ENCODE data around the gene KLHL3. TPM values are rescaled to one million over a fixed set of nuclear protein-coding genes. Genes with fewer than 3 reads are reported as not detected.

KLHL3 gene
- total RNA-seq, 1 donor from 2014 or later, result 2.2 TPM

DNA sequence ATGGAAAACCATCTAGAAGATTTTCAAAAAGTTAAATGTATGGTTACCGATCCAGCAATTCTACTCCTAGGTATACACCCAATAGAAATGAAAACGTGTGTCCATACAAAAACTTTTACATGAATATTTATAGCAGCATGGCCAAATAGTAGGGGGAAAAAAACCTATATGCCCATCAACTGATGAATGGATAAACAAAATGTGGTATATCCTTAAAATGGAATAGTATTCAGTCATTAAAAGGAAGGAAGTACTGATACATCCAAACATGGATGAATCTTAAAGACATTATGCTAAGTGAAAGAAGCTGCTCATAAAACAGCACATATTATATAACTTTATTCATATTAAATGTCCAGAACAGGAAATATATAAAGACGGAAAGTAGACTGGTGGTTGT, 143.6 kb downstream of the KLHL3 start:
- no peak for DNase-seq
- Mint-ChIP-seq H3K4me3 (no peak overlapping the region), H3K36me3 (ENCODE audit: low read depth) (no peaks in the 10 kb centered on the region), H3K27ac (no peak overlapping the region), H3K4me1 (peaks cover 4% of the 10 kb centered on the region), H3K9me3 (no peaks in the 10 kb centered on the region), H3K27me3 (peaks cover 27% of the 10 kb centered on the region)
- intact Hi-C loops (cut with micrococcal nuclease), result no loop called here

DNA sequence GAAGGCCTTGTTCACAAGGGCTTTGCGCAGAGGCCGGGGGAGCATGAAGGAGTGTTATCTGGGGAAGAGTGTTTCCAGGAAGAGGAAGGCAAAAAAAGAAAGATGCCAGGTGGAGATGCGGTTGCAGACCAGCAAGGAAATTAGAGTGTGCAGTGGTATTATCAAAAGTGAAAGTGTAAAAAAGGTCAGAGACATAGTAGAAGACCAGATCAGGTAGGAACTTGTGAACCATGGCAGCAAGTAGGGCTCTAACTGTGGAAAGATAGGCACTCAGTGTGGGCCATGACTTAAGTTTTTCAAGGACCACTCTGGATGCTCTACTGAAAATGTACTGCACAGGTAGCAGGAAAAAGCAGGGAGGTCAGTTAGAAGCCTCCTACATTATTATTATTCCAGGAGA, 146.7 kb downstream of the KLHL3 start:
- Mint-ChIP-seq H3K9me3 (peaks cover 3% of the 10 kb centered on the region), H3K4me1 (peaks cover 4% of the 10 kb centered on the region), H3K27me3 (peaks cover 21% of the 10 kb centered on the region), H3K36me3 (ENCODE audit: low read depth) (no peaks in the 10 kb centered on the region), H3K27ac (no peak overlapping the region), H3K4me3 (no peak overlapping the region)
- no peak for DNase-seq
- intact Hi-C loops (cut with micrococcal nuclease), result no loop called here

DNA sequence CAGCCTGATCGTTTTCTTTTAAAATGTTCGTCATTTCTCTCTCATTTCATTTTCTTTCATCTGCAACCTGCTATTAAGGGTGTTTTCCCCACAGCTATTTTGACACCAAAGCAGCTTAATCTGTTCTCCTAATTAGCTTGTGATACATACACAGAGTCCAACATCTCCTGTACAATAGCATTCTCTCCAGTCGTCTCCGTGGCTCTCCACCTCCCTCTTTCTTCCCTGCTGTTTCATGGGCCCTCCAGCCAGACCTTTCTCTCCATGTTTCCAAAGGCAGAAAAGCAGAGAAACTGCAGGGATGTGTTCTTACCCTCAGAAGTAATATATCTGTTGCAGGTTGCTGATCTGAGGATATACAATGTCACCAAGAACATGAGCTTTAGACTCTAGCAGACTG, 148.0 kb downstream of the KLHL3 start:
- H3K27ac Mint-ChIP-seq, result no peak overlapping the region
- DNase-seq, result no peak
- peaks cover 4% of the 10 kb centered on the region for H3K4me1 Mint-ChIP-seq
- intact Hi-C loops (cut with micrococcal nuclease), result no loop called here
- peaks cover 3% of the 10 kb centered on the region for H3K9me3 Mint-ChIP-seq
- no peak overlapping the region for H3K4me3 Mint-ChIP-seq
- H3K27me3 Mint-ChIP-seq, result peaks cover 23% of the 10 kb centered on the region
- H3K36me3 Mint-ChIP-seq (ENCODE audit: low read depth), result no peaks in the 10 kb centered on the region

DNA sequence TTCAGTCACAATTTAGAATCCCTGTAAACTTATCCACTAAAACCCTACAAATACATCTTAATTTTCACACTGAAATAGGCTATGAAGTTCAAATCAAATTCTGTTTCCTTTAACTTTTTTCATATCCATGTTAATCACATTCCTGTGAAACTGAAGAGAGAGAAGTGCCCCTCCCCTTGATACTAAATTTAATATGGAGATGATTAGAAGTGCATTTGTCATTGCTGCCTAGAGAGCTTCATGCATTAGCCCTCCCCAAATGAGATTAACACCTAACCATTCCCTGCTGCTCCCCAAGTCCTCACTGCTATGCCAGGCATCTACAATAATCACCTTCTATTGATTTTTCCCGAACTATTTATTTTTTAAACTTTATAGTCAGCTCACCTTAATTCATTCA, 151.6 kb downstream of the KLHL3 start:
- Mint-ChIP-seq H3K4me3 (no peak overlapping the region), H3K4me1 (peaks cover 4% of the 10 kb centered on the region), H3K27ac (no peak overlapping the region), H3K27me3 (peaks cover 22% of the 10 kb centered on the region), H3K36me3 (ENCODE audit: low read depth) (no peaks in the 10 kb centered on the region), H3K9me3 (peaks cover 3% of the 10 kb centered on the region)
- intact Hi-C loops (cut with micrococcal nuclease), result no loop called here
- DNase-seq, result no peak

DNA sequence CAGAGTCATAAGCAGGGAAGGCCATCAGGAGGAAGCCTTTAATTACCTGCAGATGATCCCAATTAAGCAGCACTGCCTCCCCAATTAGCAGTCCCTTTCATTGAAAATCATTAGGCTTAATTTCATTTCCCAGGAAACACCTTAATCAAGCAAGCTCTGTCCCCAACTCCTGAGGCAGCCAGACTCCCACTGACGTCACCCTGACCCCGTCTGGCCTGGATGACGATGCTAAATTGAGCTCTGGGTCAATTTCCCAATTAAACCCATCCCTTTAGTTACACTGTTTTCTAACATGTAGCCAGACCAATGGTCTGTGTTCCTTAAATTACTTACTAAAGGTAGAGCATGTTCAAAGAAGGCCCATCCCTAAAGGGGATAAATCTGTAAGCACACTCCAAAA, 152.8 kb downstream of the KLHL3 start:
- no peak for DNase-seq
- peaks cover 3% of the 10 kb centered on the region for H3K9me3 Mint-ChIP-seq
- no peaks in the 10 kb centered on the region for H3K36me3 Mint-ChIP-seq (ENCODE audit: low read depth)
- H3K4me3 Mint-ChIP-seq, result no peak overlapping the region
- H3K27ac Mint-ChIP-seq, result no peak overlapping the region
- intact Hi-C loops (cut with micrococcal nuclease), result no loop called here
- H3K27me3 Mint-ChIP-seq, result peaks cover 17% of the 10 kb centered on the region
- no peaks in the 10 kb centered on the region for H3K4me1 Mint-ChIP-seq

DNA sequence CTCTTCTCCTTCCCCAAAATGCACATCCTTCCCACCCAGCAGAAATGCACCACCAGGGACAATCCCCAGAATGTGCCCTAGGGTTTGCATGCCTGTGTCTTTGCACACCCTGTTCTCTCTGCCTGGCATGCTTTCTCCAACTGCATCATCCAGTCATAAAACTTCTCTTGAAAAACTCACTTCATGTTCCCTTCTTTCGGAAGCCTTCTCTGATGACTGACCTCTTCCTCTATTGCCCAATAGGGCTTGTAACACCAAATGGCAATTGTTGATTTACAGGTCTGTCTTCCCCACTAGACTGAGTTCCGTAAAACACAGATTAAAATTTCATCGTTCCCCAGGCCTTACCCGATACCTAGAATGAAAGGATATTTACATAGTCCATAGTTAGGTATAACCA, 153.7 kb downstream of the KLHL3 start:
- H3K27ac Mint-ChIP-seq, result no peak overlapping the region
- H3K9me3 Mint-ChIP-seq, result peaks cover 3% of the 10 kb centered on the region
- peaks cover 15% of the 10 kb centered on the region for H3K27me3 Mint-ChIP-seq
- no peak for DNase-seq
- no peaks in the 10 kb centered on the region for H3K36me3 Mint-ChIP-seq (ENCODE audit: low read depth)
- no peaks in the 10 kb centered on the region for H3K4me1 Mint-ChIP-seq
- intact Hi-C loops (cut with micrococcal nuclease), result no loop called here
- H3K4me3 Mint-ChIP-seq, result no peak overlapping the region

DNA sequence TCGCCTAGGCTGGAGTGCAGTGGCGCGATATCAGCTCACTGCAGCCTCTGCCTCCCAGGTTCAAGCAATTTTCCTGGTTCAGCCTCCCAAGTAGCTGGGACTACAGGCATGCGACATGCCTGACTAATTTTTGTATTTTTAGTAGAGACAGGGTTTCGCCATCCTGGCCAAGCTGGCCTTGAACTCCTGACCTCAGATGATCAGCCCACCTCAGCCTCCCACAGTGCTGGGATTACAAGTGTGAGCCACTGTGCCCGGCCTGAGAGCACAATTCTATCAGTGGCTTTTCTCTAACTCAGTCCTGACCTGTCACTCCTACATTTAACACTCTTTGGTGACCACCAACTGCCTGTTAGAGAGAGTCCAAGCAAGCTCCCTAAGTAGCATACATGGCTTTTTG, 154.1 kb downstream of the KLHL3 start:
- H3K36me3 Mint-ChIP-seq (ENCODE audit: low read depth), result no peaks in the 10 kb centered on the region
- no peaks in the 10 kb centered on the region for H3K9me3 Mint-ChIP-seq
- no peak overlapping the region for H3K4me3 Mint-ChIP-seq
- intact Hi-C loops (cut with micrococcal nuclease), result no loop called here
- no peaks in the 10 kb centered on the region for H3K4me1 Mint-ChIP-seq
- H3K27ac Mint-ChIP-seq, result no peak overlapping the region
- DNase-seq, result no peak
- H3K27me3 Mint-ChIP-seq, result peaks cover 12% of the 10 kb centered on the region

DNA sequence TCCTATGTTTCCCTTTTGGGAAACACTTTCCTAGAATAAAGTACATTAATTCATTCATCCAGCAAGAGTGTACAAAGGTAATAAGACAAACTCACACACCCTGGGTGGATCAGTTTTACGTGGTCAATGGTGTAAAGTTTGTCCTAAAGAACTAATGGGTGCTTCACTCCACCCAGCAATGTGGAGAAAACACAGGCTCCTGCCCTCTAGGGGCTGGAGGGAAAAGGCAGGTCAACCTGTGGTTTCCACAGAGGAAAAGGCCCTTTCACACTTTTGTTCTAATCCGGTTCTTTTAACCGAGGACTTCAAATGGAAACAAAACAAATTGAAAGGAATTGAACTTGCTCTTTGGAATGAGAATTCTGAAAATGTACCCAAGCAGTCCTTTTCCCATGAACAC, 155.9 kb downstream of the KLHL3 start:
- H3K27me3 Mint-ChIP-seq, result peaks cover 12% of the 10 kb centered on the region
- DNase-seq, result no peak
- H3K4me3 Mint-ChIP-seq, result no peak overlapping the region
- intact Hi-C loops (cut with micrococcal nuclease), result no loop called here
- no peaks in the 10 kb centered on the region for H3K36me3 Mint-ChIP-seq (ENCODE audit: low read depth)
- H3K9me3 Mint-ChIP-seq, result no peaks in the 10 kb centered on the region
- H3K27ac Mint-ChIP-seq, result no peak overlapping the region
- no peaks in the 10 kb centered on the region for H3K4me1 Mint-ChIP-seq

DNA sequence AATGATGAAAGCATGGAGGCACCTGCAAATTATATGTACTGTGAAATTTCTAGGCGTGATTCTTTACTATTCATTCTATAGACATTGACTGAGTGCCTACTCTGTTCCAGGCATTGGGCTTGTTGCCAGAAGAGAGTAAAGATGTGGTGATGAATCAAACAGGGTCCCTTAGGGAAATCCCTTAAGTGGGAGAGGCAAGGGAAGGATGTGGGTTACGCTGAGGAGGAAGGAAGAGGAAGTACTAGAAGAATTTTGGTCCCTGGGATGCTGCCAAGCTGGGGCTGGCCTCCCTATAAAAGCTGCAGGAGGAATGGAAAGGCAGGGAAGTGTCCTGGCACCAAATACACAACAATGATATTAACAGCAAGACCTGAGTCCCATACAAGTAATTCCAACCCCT, 160.0 kb downstream of the KLHL3 start:
- Mint-ChIP-seq H3K27me3 (no peaks in the 10 kb centered on the region), H3K36me3 (ENCODE audit: low read depth) (no peaks in the 10 kb centered on the region), H3K4me1 (no peaks in the 10 kb centered on the region), H3K9me3 (no peaks in the 10 kb centered on the region), H3K4me3 (no peak overlapping the region), H3K27ac (no peak overlapping the region)
- intact Hi-C loops (cut with micrococcal nuclease), result no loop called here
- DNase-seq, result no peak

DNA sequence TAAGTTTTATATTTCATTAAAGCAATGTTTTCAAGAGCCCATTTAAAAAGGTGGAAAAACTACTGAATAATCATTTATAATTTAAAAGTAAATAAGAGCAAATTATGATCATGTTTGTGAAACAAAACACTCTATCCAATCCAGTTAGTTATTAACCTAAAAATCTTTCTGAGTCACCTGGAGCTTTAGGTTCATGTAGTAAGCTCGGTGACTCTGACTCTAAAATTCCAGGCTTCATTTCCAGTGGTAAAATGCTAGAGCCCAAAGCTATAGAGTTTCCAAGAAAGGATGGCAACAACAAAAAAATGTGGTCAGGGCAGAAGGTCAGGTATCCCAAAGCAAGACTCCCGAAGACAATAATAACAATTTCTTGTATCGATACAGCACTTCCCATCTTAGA, 160.7 kb downstream of the KLHL3 start:
- H3K4me1 Mint-ChIP-seq, result no peaks in the 10 kb centered on the region
- H3K27ac Mint-ChIP-seq, result no peak overlapping the region
- no peaks in the 10 kb centered on the region for H3K27me3 Mint-ChIP-seq
- H3K36me3 Mint-ChIP-seq (ENCODE audit: low read depth), result no peaks in the 10 kb centered on the region
- intact Hi-C loops (cut with micrococcal nuclease), result no loop called here
- no peak overlapping the region for H3K4me3 Mint-ChIP-seq
- H3K9me3 Mint-ChIP-seq, result no peaks in the 10 kb centered on the region
- DNase-seq, result no peak

DNA sequence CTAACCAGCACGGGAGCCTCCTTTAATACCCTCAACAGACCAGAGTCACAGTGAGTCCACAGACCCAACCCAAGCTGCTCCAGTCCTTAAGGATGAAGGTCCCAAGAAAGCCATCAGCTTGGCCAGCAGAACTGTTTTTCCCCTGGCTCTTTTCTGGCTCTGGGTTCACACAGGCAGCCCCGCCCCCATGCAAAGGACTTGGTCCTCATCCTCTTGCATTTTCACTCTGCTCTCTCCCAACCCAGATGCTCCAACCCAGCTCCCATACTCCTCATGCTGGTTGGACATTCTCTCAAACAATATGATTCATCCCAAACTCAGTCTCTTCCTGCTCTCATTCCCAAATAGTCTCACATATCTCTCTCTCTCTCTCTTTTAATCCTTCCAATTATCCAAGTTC, 162.5 kb downstream of the KLHL3 start:
- DNase-seq, result no peak
- no peak overlapping the region for H3K4me3 Mint-ChIP-seq
- no peaks in the 10 kb centered on the region for H3K9me3 Mint-ChIP-seq
- no peaks in the 10 kb centered on the region for H3K27me3 Mint-ChIP-seq
- H3K27ac Mint-ChIP-seq, result no peak overlapping the region
- no peaks in the 10 kb centered on the region for H3K36me3 Mint-ChIP-seq (ENCODE audit: low read depth)
- H3K4me1 Mint-ChIP-seq, result no peaks in the 10 kb centered on the region
- intact Hi-C loops (cut with micrococcal nuclease), result no loop called here

DNA sequence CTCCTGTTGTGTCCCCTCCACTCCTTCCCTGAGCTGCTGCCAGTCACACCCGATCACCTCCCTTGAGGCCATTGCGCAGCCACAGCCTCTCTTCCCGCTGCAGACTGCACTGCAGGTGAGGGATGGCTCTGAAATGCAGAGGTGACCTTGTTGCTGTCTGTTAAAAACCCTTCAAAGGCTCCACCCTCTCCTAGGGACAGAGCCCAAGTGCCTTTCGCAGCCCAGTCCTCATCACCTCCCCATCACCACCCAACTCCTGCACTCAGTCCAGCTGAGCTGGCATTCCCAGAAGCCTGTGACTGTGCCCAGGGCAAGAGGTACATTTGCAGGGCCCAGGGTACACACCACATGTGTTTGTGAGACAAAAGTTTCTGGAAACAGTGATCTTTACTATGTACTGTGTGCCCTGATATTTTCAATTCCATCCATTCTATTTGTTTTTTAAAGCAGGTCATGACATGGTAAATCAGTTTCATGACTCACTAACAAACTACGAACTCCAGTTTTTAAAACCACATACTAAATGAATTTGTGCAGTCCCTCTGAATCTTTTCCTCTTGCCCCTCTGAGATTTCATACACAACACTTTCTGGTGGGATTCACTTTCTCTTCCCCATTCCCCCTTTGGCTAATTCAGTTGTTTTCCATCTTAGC, 163.7 kb downstream of the KLHL3 start:
- Mint-ChIP-seq H3K4me3 (no peak overlapping the region), H3K27me3 (no peaks in the 10 kb centered on the region), H3K9me3 (no peaks in the 10 kb centered on the region), H3K36me3 (ENCODE audit: low read depth) (no peaks in the 10 kb centered on the region), H3K4me1 (no peaks in the 10 kb centered on the region), H3K27ac (no peak overlapping the region)
- no peak for DNase-seq
- intact Hi-C loops (cut with micrococcal nuclease), result no loop called here

DNA sequence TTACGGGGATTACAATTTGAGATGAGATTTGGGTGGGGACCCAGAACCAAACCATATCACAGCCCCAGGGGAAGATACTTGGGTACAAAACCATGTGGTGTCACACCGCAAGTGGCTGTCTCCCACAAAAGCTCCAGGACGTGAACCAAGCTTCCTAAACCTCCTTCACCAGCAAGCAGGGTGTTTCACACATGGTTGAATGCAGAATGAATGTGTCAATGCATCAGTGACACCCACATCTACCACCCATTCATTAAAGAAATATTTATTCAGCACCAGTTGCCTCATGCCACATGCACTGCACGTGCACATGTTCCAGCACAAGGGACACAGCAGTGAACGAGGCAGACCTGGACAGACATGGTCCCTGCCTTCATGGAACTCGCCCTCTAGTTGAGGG, 165.8 kb downstream of the KLHL3 start:
- H3K27ac Mint-ChIP-seq, result no peak overlapping the region
- H3K36me3 Mint-ChIP-seq (ENCODE audit: low read depth), result no peaks in the 10 kb centered on the region
- intact Hi-C loops (cut with micrococcal nuclease), result no loop called here
- H3K9me3 Mint-ChIP-seq, result no peaks in the 10 kb centered on the region
- peaks cover 2% of the 10 kb centered on the region for H3K27me3 Mint-ChIP-seq
- no peaks in the 10 kb centered on the region for H3K4me1 Mint-ChIP-seq
- no peak overlapping the region for H3K4me3 Mint-ChIP-seq
- no peak for DNase-seq
